ENCODE results near the gene SPAG16.

DNA sequence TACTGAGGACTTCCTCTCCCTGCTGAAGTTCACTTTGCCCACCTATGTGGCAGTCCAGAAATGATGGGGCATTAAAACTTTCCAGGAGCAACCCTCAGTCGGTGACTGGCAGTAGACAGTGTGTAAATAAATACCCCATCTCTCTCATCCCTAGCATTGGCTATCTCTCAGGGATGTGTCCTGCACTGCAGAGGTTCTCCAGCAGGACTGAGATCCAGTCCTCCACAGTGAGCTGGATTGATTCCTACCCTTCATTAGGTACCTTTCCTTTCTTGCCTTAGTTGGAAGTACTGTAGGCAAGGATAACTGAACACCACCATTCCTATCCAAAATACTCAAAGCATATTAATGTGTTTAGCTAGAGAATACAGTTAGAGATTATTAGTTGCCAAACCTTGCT is 441.8 kb downstream of the SPAG16 start:
- TF ChIP-seq, protein P1, sequence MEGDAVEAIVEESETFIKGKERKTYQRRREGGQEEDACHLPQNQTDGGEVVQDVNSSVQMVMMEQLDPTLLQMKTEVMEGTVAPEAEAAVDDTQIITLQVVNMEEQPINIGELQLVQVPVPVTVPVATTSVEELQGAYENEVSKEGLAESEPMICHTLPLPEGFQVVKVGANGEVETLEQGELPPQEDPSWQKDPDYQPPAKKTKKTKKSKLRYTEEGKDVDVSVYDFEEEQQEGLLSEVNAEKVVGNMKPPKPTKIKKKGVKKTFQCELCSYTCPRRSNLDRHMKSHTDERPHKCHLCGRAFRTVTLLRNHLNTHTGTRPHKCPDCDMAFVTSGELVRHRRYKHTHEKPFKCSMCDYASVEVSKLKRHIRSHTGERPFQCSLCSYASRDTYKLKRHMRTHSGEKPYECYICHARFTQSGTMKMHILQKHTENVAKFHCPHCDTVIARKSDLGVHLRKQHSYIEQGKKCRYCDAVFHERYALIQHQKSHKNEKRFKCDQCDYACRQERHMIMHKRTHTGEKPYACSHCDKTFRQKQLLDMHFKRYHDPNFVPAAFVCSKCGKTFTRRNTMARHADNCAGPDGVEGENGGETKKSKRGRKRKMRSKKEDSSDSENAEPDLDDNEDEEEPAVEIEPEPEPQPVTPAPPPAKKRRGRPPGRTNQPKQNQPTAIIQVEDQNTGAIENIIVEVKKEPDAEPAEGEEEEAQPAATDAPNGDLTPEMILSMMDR (IDR thresholded peaks at IDR 0.05; ENCODE audit: low read depth, low read length): no peak
- no peak for TF ChIP-seq EZH2phosphoT487 (IDR thresholded peaks at IDR 0.05; ENCODE audit: low read depth)
